Measurements from ENCODE around the gene INTS4.

The INTS4 gene

GRCh38 chr11:78023426-78023825, 29.0 kb upstream of the INTS4 start:
- no peak for ATAC-seq
- TF ChIP-seq ESRRG (CRISPR knock-in tag; IDR thresholded peaks at IDR 0.05) (no peak), CREB5 (CRISPR knock-in tag; IDR thresholded peaks at IDR 0.05; ENCODE audit: low read depth) (no peak), ZFP30 (CRISPR knock-in tag; IDR thresholded peaks at IDR 0.05) (no peak), CSRNP3 (CRISPR knock-in tag; IDR thresholded peaks at IDR 0.05) (no peak), SNAI2 (CRISPR knock-in tag; IDR thresholded peaks at IDR 0.05) (no peak), TSHZ2 (CRISPR knock-in tag; IDR thresholded peaks at IDR 0.05) (no peak), ZC3H10 (CRISPR knock-in tag; IDR thresholded peaks at IDR 0.05) (no peak), TCF4 (CRISPR knock-in tag; IDR thresholded peaks at IDR 0.05; ENCODE audit: borderline replicate concordance) (no peak), ZNF70 (CRISPR knock-in tag; IDR thresholded peaks at IDR 0.05) (no peak), RARB (CRISPR knock-in tag; IDR thresholded peaks at IDR 0.05) (no peak), POU6F1 (CRISPR knock-in tag; IDR thresholded peaks at IDR 0.05; ENCODE audit: borderline replicate concordance, low read depth) (no peak), ZNF8 (CRISPR knock-in tag; IDR thresholded peaks at IDR 0.05) (no peak), ISL1 (CRISPR knock-in tag; IDR thresholded peaks at IDR 0.05) (no peak), ARNTL (CRISPR knock-in tag; IDR thresholded peaks at IDR 0.05; ENCODE audit: borderline replicate concordance, low read depth) (no peak), TOX (CRISPR knock-in tag; IDR thresholded peaks at IDR 0.05; ENCODE audit: borderline replicate concordance) (no peak), CSDC2 (CRISPR knock-in tag; IDR thresholded peaks at IDR 0.05) (no peak), ZFP3 (CRISPR knock-in tag; IDR thresholded peaks at IDR 0.05) (no peak), OSR1 (CRISPR knock-in tag; IDR thresholded peaks at IDR 0.05) (no peak), GLIS3 (CRISPR knock-in tag; IDR thresholded peaks at IDR 0.05) (no peak), BACH2 (CRISPR knock-in tag; IDR thresholded peaks at IDR 0.05; ENCODE audit: borderline replicate concordance) (no peak)

GRCh38 chr11:78022397-78023396, 28.2 kb upstream of the INTS4 start, which contains the start of gene KCTD14:
KCTD14 (minus strand) TSS chr11:78023276; CDS start chr11:78023249, 27 bp downstream.
- no peak for ATAC-seq
- TF ChIP-seq ZNF565 (CRISPR knock-in tag; conservative IDR thresholded peaks at IDR 0.05; ENCODE audit: low read depth) (no peak), ISL1 (CRISPR knock-in tag; IDR thresholded peaks at IDR 0.05) (no peak), ZNF70 (CRISPR knock-in tag; IDR thresholded peaks at IDR 0.05) (no peak), TOX (CRISPR knock-in tag; IDR thresholded peaks at IDR 0.05; ENCODE audit: borderline replicate concordance) (no peak), GLIS3 (CRISPR knock-in tag; IDR thresholded peaks at IDR 0.05) (no peak), POU6F1 (CRISPR knock-in tag; IDR thresholded peaks at IDR 0.05; ENCODE audit: borderline replicate concordance, low read depth) (no peak), BACH2 (CRISPR knock-in tag; IDR thresholded peaks at IDR 0.05; ENCODE audit: borderline replicate concordance) (no peak), CSRNP3 (CRISPR knock-in tag; IDR thresholded peaks at IDR 0.05) (no peak), ESRRG (CRISPR knock-in tag; IDR thresholded peaks at IDR 0.05) (no peak), PATZ1 (CRISPR knock-in tag; IDR thresholded peaks at IDR 0.05; ENCODE audit: borderline replicate concordance) (no peak), ZNF8 (CRISPR knock-in tag; IDR thresholded peaks at IDR 0.05) (no peak), PPARA (CRISPR knock-in tag; IDR thresholded peaks at IDR 0.05; ENCODE audit: borderline replicate concordance) (no peak)
